H7 (cell line): ENCODE measurements around the gene HSD3B7. TPM values are rescaled to one million over a fixed set of nuclear protein-coding genes. Genes with fewer than 3 reads are reported as not detected.
A peak's percentile ranks its signal among the peaks of the same experiment; 100 is the strongest.

ENCODE experiments used
- DNase-seq: peaks from one replicate; pipeline ENCODE4 v3.0.0; 2012
- H3K27me3 ChIP-seq: 2 replicates; pipeline ENCODE4 v1.6.0; 2011; ENCODE audit warnings: mild to moderate bottlenecking, low read length; ENCODE audit not compliant: control insufficient read depth, insufficient read depth
- H3K36me3 ChIP-seq: replicated peaks from 2 replicates; pipeline ENCODE4 v1.5.1; 2011; ENCODE audit warnings: low read length; ENCODE audit not compliant: control insufficient read depth, insufficient read depth
- H3K4me3 ChIP-seq: 2 replicates; pipeline ENCODE4 v1.5.1; 2011; ENCODE audit warnings: low read depth, mild to moderate bottlenecking, control low read depth, low read length, moderate library complexity; ENCODE audit not compliant: insufficient read depth
- total RNA-seq: library from RNA; depleted of rRNA; stranded (reverse); fragments of >200 nt; shearing (Covaris generic); gene quantifications from 2 replicates; pipeline ENCODE4 v1.2.3, GENCODE V29; 2014

Gene HSD3B7
- total RNA-seq, 1 experiment from 2014 or later: 4.4 TPM

DNA sequence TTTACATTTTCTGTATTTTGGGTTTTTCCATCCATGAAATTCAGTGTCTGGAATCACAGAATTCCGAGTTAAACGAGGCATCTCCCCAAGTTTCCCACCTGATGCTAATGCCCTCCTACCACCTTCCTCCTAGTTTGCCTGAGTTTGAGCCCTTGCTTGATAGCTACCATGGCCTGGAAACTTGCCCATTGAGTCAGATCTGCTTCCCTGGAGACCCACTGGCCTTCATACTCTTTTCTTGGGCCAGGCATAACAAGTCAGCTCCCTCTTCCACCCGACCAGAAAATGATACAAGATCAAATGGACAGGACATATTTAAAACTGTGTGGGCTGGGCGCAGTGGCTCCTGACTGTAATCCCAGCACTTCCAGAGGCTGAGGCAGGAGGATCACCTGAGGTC lies 17.2 kb upstream of the HSD3B7 start:
- H3K36me3 ChIP-seq: peaks cover 55% of the 10 kb centered on the region
- no peak overlapping the region for H3K4me3 ChIP-seq
- H3K27me3 ChIP-seq: no peaks in the 10 kb centered on the region
- no peak for DNase-seq

DNA sequence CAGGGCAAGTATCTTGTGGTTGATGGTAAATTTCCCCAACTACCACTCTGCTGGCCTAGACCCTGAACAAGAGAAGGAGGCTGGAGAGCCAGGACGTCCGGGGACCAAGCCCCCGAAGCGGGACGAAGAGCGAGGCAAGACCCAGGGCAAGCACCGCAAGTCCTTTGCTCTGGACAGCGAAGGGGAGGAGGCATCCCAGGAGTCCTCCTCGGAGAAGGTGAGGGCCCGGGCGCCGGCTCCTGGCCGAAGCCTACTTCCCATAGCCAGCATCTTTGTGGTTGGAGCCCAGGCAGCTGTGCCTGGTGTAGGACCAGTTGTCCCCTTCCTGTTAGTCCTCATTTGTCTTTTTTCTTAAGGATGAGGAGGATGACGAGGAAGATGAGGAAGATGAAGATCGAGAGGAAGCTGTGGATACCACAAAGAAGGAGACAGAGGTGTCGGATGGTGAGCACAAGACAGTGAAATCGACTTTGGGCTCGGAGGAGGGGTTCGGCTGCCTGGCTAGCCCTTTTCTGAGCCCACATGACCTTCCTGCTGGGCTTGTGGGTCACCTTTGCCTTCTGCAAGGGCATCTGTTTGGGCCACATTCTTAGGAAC lies 15.7 kb upstream of the HSD3B7 start:
- H3K36me3 ChIP-seq: peaks cover 57% of the 10 kb centered on the region
- H3K27me3 ChIP-seq: no peaks in the 10 kb centered on the region
- H3K4me3 ChIP-seq: no peak overlapping the region
- no peak for DNase-seq

DNA sequence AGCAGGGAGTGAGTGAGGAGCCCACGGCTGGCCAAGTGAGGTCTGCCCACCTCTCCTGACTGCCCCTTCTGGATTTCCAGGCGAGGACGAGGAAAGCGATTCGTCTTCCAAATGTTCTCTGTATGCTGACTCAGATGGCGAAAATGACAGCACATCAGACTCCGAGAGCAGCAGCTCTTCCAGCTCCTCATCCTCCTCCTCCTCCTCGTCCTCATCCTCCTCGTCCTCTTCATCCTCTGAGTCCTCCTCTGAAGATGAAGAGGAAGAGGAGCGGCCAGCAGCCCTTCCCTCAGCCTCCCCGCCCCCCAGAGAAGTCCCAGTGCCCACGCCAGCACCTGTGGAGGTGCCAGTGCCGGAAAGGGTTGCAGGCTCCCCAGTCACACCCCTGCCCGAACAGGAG lies 13.7 kb upstream of the HSD3B7 start:
- no peak for DNase-seq
- H3K4me3 ChIP-seq: no peak overlapping the region
- no peaks in the 10 kb centered on the region for H3K27me3 ChIP-seq
- H3K36me3 ChIP-seq: peaks cover 53% of the 10 kb centered on the region

DNA sequence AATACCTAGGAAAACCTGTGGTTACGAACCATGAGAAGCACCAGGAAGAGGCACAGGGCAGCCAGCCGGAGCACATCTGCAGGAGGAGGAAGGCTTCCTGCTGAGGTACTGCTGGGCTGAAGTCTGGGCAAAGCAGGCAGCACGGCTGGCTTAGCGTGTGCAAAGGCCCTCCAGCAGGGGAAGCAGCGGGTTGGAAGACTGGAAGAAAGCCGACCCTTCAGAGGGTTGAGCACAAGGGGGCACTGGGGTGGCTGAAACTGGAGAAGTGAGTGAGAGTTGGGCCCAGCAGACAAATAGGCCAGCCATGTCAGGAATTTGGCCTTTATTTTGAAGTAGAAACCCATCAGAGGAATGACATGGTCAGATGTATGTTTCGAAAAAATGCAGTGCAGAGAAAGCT lies 12.1 kb upstream of the HSD3B7 start:
- no peaks in the 10 kb centered on the region for H3K27me3 ChIP-seq
- peaks cover 48% of the 10 kb centered on the region for H3K36me3 ChIP-seq
- H3K4me3 ChIP-seq: no peak overlapping the region
- peak; percentile 77 for DNase-seq

DNA sequence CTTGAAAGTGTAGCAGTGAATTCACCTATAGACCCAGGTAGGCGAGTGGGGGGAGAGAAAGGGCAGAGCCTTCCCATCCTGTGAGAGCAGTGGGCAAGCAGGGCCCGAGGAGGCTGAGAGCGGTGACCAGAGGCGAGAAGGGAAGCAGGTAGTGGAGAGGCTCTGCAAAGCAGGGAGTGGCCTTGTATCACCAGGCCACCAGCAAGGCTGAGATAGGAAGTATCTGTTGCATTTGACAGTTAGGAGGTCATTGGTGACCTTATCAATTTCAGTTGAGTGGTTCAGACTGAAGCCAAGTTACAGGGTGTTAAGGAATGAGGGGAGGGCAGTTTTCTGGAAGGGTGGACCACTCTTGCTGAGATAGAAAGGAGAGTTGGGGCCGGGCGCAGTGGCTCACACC lies 10.7 kb upstream of the HSD3B7 start:
- no peak for DNase-seq
- no peaks in the 10 kb centered on the region for H3K27me3 ChIP-seq
- peaks cover 43% of the 10 kb centered on the region for H3K36me3 ChIP-seq
- no peak overlapping the region for H3K4me3 ChIP-seq

DNA sequence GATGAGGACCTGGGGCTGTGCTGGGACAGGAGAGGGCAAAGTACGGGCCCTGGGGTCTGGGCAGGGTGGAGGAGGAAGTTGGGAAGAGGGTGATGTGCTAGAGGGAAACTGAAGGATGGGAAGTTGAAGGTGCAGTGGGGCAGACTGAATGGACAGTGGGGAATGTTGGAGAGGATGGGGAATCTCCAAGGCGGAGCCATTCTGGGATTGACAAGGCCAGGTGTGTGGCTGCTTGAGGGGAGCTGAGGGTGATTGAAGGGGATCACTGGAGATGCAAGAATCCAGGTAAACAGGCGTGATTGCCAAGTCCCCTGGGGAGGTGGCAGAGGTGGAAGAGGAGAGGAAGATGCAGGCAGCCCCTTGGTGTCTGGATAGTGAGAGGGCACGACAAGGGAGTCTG lies 8.5 kb upstream of the HSD3B7 start:
- Histone ChIP-seq H3K36me3 (peaks cover 30% of the 10 kb centered on the region), H3K4me3 (no peak overlapping the region), H3K27me3 (no peaks in the 10 kb centered on the region)
- DNase-seq: no peak

DNA sequence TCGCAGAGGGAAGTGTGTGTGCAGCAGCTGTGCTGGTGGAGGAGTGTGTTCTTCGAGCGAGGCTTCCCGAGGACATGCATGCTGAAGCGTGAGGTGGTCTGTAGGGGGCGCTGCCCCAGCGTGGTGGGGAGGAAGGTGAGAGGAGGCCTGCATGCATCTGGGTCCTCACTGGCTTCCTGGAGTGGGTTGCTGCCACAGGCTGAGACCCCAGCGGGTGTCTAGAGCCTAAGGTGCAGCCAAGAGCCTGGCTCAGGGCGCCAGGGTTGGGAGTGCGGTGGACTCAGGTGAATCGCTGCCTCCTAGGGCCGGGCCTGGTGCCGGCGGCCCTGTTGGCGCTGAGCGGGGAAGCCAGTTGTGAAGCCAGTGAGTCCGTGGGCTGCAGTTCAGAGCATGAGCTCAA lies 7.5 kb upstream of the HSD3B7 start:
- Histone ChIP-seq H3K4me3 (no peak overlapping the region), H3K27me3 (no peaks in the 10 kb centered on the region), H3K36me3 (peaks cover 27% of the 10 kb centered on the region)
- peak; percentile 90 for DNase-seq

DNA sequence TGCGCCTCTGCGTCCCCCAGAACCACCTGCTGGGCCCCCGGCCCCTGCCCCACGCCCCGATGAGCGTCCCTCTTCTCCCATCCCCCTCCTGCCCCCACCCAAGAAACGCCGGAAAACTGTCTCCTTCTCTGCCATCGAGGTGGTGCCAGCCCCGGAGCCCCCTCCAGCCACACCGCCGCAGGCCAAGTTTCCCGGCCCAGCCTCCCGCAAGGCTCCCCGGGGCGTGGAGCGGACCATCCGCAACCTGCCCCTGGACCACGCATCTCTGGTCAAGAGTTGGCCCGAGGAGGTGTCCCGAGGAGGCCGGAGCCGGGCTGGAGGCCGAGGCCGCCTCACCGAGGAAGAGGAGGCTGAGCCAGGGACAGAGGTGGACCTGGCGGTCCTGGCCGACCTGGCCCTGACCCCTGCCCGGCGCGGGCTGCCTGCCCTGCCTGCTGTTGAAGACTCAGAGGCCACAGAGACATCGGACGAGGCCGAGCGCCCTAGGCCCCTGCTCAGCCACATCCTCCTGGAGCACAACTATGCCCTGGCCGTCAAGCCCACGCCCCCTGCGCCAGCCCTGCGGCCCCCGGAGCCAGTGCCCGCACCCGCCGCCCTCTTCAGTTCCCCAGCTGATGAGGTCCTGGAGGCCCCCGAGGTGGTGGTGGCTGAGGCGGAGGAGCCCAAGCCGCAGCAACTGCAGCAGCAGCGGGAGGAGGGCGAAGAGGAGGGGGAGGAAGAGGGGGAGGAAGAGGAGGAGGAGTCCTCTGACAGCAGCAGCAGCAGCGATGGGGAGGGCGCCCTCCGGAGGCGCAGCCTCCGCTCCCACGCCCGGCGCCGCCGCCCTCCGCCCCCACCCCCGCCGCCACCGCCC lies 5.6 kb upstream of the HSD3B7 start:
- Histone ChIP-seq H3K27me3 (no peaks in the 10 kb centered on the region), H3K36me3 (peaks cover 14% of the 10 kb centered on the region), H3K4me3 (no peak overlapping the region)
- peak; percentile 85 for DNase-seq

DNA sequence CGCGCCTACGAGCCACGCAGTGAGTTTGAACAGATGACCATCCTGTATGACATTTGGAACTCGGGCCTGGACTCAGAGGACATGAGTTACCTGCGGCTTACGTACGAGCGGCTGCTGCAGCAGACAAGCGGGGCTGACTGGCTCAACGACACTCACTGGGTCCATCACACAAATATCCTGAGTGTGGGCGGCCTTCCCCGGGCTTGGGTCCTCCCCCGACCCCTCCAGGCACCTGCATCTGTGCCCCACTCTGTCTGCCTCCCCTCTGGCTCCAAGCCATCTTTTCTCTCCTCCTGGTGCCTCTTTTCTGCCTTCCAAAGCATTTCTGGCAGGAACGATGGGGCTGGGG lies 5.0 kb upstream of the HSD3B7 start:
- peaks cover 12% of the 10 kb centered on the region for H3K36me3 ChIP-seq
- no peaks in the 10 kb centered on the region for H3K27me3 ChIP-seq
- H3K4me3 ChIP-seq: no peak overlapping the region
- DNase-seq: no peak

DNA sequence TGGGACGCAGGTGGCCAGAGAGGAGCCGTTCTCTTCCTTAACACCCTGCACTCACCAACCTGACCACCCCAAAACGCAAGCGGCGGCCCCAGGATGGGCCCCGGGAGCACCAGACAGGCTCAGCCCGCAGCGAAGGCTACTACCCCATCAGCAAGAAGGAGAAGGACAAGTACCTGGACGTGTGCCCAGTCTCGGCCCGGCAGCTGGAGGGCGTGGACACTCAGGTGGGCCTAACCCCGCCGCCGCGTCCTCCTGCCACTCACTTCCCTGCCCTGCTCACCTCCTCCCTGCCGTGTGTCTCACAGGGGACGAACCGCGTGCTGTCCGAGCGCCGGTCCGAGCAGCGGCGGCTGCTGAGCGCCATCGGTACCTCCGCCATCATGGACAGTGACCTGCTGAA lies 4.6 kb upstream of the HSD3B7 start:
- H3K27me3 ChIP-seq: no peaks in the 10 kb centered on the region
- DNase-seq: no peak
- peaks cover 12% of the 10 kb centered on the region for H3K36me3 ChIP-seq
- no peak overlapping the region for H3K4me3 ChIP-seq

DNA sequence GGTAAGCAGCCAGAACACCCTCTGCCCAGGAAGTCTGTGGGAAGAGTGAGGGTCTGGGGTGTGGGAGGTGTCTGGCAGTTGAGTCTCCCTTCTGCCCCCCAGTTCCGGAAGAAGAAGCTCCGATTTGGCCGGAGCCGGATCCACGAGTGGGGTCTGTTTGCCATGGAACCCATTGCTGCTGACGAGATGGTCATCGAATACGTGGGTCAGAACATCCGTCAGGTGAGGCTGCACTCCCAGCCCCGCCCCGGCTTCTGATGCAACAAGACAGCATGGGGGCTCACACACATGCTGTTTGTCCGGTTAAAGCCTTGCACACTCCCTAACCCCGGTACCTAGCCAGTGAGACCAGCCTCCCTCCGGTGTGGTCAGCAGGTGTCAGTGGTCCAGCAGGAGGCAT lies 4.0 kb upstream of the HSD3B7 start:
- peaks cover 11% of the 10 kb centered on the region for H3K36me3 ChIP-seq
- H3K4me3 ChIP-seq: no peak overlapping the region
- no peaks in the 10 kb centered on the region for H3K27me3 ChIP-seq
- DNase-seq: no peak

DNA sequence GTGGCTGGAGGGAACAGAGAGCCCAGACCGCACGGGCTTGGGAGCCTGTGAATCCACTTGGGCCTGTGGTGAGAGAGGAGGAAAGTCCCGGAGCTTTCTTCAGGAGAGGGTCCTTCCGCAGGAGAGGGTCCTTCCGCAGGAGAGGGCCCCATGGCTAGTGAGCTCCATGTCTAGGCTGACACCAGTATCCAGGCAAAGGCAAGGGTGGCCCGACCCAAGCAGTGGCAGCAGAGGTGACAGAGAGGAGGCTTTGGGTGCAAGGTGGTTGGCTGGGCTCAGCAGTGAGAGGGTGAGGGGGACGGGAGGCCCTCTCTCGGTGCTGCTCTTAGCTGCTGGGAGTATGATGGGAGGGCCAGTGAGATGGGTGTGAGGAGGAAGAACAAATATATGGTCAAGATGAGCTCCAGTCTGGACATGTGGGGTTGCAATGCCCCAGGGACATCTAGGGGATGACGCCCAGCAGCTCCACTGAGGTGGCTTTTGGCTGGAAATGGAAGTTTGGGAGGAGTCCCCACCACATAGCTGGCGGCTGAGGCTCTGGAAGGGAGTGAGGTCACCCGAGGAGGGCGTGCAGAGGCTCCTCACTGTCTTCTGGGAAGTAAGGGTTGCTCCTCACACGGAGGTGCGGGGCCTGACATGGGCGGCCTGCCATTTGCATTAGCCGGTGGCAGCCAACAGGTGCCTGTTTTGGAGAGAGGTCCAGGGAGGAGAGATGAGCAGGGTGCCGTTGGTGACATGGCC lies 2.3 kb upstream of the HSD3B7 start:
- H3K4me3 ChIP-seq: no peak overlapping the region
- peaks cover 7% of the 10 kb centered on the region for H3K36me3 ChIP-seq
- DNase-seq: no peak
- H3K27me3 ChIP-seq: no peaks in the 10 kb centered on the region

DNA sequence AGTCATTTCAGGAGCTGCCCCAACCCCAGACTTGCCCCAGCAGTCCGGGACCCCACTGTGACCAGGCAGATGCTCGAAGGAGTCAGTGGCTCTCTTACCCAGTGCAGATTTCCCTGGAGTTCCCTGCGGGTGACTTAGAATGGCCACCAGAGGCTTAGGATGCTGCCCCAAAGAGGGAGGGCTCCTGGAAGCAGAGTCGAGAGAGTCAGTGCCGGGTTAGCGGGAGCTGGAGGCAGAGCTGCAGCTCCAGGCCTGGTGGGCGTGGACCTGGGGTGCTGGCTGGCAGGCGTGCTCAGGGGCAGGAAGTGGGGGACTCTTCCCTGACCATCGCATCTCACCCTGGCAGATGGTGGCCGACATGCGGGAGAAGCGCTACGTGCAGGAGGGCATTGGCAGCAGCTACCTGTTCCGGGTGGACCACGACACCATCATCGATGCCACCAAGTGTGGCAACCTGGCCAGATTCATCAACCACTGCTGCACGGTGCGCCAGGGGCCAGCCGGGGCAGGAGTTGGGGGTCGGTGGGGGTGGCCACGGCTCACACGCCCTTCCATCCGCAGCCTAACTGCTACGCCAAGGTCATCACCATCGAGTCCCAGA lies 1.6 kb upstream of the HSD3B7 start:
- no peak overlapping the region for H3K4me3 ChIP-seq
- H3K36me3 ChIP-seq: peaks cover 7% of the 10 kb centered on the region
- DNase-seq: no peak
- H3K27me3 ChIP-seq: no peaks in the 10 kb centered on the region

DNA sequence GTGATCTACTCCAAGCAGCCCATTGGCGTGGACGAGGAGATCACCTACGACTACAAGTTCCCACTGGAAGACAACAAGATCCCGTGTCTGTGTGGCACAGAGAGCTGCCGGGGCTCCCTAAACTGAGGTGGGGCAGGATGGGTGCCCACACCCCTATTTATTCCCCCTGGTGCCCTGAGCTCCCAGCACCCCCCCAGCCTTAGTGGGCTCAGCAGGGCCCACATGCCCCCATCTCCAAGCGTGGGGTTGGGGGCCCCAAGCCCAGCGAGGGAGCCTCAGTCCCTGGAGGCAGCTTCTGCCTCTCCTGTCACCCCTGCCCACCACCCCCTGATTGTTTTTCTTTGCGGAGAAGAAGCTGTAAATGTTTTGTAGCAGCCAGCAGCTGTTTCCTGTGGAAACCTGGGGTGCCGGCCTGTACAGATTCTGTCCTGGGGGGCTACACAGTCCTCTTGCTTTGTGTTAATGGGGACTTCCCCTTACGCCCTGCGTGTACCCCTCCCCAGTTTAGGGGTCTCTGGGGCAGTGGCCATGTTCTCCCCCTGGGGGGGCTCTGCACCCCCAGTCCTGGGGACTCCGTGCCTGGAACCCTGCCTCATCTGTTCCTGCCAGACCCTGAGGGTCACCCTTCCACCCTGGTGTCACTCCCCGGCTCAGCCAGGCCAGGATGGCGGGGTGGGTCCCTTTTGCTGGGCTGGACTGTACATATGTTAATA lies 953 bp upstream of the HSD3B7 start:
- Histone ChIP-seq H3K4me3 (no peak overlapping the region), H3K36me3 (peaks cover 5% of the 10 kb centered on the region), H3K27me3 (no peaks in the 10 kb centered on the region)
- DNase-seq: no peak
